ENCODE data around the gene YIPF3. TPM values are rescaled to one million over a fixed set of nuclear protein-coding genes. Genes with fewer than 3 reads are reported as not detected.

The YIPF3 gene
- total RNA-seq, 1 experiment from 2014 or later = 81.3 TPM

GRCh38 chr6:43477235-43478007 is 39.3 kb downstream of the YIPF3 start, which contains the start of gene TJAP1 (continued):
- TF ChIP-seq ZNF281 (CRISPR knock-in tag; IDR thresholded peaks at IDR 0.05) (no peak), NFE2L1 (CRISPR knock-in tag; IDR thresholded peaks at IDR 0.05) (no peak), ZNF232 (CRISPR knock-in tag; IDR thresholded peaks at IDR 0.05) (0 out of 2 replicates have a peak, but pooled peaks have one; percentile 46), MXD4 (CRISPR knock-in tag; IDR thresholded peaks at IDR 0.05; ENCODE audit: borderline replicate concordance) (no peak), ESRRA (CRISPR knock-in tag; IDR thresholded peaks at IDR 0.05; ENCODE audit: borderline replicate concordance) (no peak), TEAD1 (CRISPR knock-in tag; IDR thresholded peaks at IDR 0.05) (peak; percentile 57; the same call in 1 of the 2 replicates), ZNF425 (CRISPR knock-in tag; conservative IDR thresholded peaks at IDR 0.05) (no peak), NFATC4 (CRISPR knock-in tag; IDR thresholded peaks at IDR 0.05) (no peak), ZNF512 (CRISPR knock-in tag; IDR thresholded peaks at IDR 0.05; ENCODE audit: borderline replicate concordance) (no peak), JUN (CRISPR knock-in tag; IDR thresholded peaks at IDR 0.05) (no peak), ZNF532 (CRISPR knock-in tag; IDR thresholded peaks at IDR 0.05; ENCODE audit: borderline replicate concordance) (no peak), TEAD4 (CRISPR knock-in tag; IDR thresholded peaks at IDR 0.05) (no peak), NR1H2 (CRISPR knock-in tag; IDR thresholded peaks at IDR 0.05) (no peak), NFYB (CRISPR knock-in tag; conservative IDR thresholded peaks at IDR 0.05; ENCODE audit: low read depth) (0 out of 2 replicates have a peak, but pooled peaks have one; percentile 10), RORB (CRISPR knock-in tag; IDR thresholded peaks at IDR 0.05) (no peak), FOXP1 (CRISPR knock-in tag; IDR thresholded peaks at IDR 0.05; ENCODE audit: borderline replicate concordance) (peak; percentile 60; the same call in 1 of the 2 replicates), JAZF1 (CRISPR knock-in tag; IDR thresholded peaks at IDR 0.05) (no peak), PRDM15 (CRISPR knock-in tag; IDR thresholded peaks at IDR 0.05) (no peak; the same call in 1 of the 2 replicates), ZNF317 (CRISPR knock-in tag; IDR thresholded peaks at IDR 0.05; ENCODE audit: borderline replicate concordance, low read depth) (no peak), TP53 (CRISPR knock-in tag; IDR thresholded peaks at IDR 0.05) (no peak), ATF6 (CRISPR knock-in tag; IDR thresholded peaks at IDR 0.05) (no peak), PRRX2 (CRISPR knock-in tag; IDR thresholded peaks at IDR 0.05) (no peak)

Data from WTC11 (cell line).